HFFc6 (cell line): ENCODE data around the gene TFAP2D. TPM values are rescaled to one million over a fixed set of nuclear protein-coding genes. Genes with fewer than 3 reads are reported as not detected.

Experiments
- DNase-seq: peaks from one replicate; pipeline ENCODE4 v3.0.0-alpha.2; 2018
- H3K27ac Mint-ChIP-seq: 2 replicates; pipeline ENCODE4 v1.8.0; 2020; ENCODE audit warnings: mild to moderate bottlenecking, mixed read lengths
- H3K27me3 Mint-ChIP-seq: 2 replicates; pipeline ENCODE4 v1.8.0; 2021; ENCODE audit warnings: mild to moderate bottlenecking, moderate library complexity, mixed read lengths; ENCODE audit not compliant: insufficient read depth
- H3K36me3 Mint-ChIP-seq: 2 replicates; pipeline ENCODE4 v1.8.0; 2021; ENCODE audit warnings: low read depth, mixed read lengths
- H3K4me1 Mint-ChIP-seq: 2 replicates; pipeline ENCODE4 v1.8.0; 2020; ENCODE audit warnings: low read depth, mixed read lengths
- H3K4me3 Mint-ChIP-seq: 2 replicates; pipeline ENCODE4 v1.8.0; 2020; ENCODE audit warnings: mild to moderate bottlenecking, moderate library complexity, mixed read lengths
- H3K9me3 Mint-ChIP-seq: 2 replicates; pipeline ENCODE4 v1.8.0; 2020; ENCODE audit warnings: mild to moderate bottlenecking, mixed read lengths
- CTCF ChIP-seq: fragments of 200-600 bp; sonication (generic); IDR thresholded peaks from 2 replicates; pipeline ENCODE4 v1.5.0; 2021; ENCODE audit warnings: antibody characterized with exemption, mild to moderate bottlenecking
- total RNA-seq, 6 experiments: library from RNA; stranded (reverse); fragmentation: NEBNext Ultra II Directional; extraction: Animal tissue kit (Norgen Biotek cat#: 25700); gene quantifications; 2 replicates in 1 of 6; 3 replicates in 5 of 6; pipeline ENCODE4 v1.2.3, GENCODE V29; 2021

Gene TFAP2D
- total RNA-seq, 6 experiments from 2014 or later = not detected

GRCh38 chr6:50791900-50792508 is 78.7 kb downstream of the TFAP2D start:
- Mint-ChIP-seq H3K36me3 (no peaks in the 10 kb centered on the region), H3K4me1 (no peaks in the 10 kb centered on the region), H3K27ac (no peak overlapping the region), H3K4me3 (no peak overlapping the region), H3K27me3 (no peaks in the 10 kb centered on the region; the same call in 1 of the 2 replicates), H3K9me3 (no peaks in the 10 kb centered on the region)
- peak; percentile 84 for TF ChIP-seq CTCF
- DNase-seq = peak; percentile 24

- H3K27ac Mint-ChIP-seq = no peak overlapping the region
- no peaks in the 10 kb centered on the region for H3K36me3 Mint-ChIP-seq
- H3K9me3 Mint-ChIP-seq = no peaks in the 10 kb centered on the region
- TF ChIP-seq CTCF = no peak
- DNase-seq = no peak
- H3K27me3 Mint-ChIP-seq = no peaks in the 10 kb centered on the region; the same call in 1 of the 2 replicates
- H3K4me3 Mint-ChIP-seq = no peak overlapping the region
- no peaks in the 10 kb centered on the region for H3K4me1 Mint-ChIP-seq
Measured at GRCh38 chr6:50792771-50793170, 79.4 kb downstream of the TFAP2D start.

- Mint-ChIP-seq H3K4me1 (no peaks in the 10 kb centered on the region), H3K9me3 (no peaks in the 10 kb centered on the region), H3K27ac (no peak overlapping the region), H3K4me3 (no peak overlapping the region), H3K27me3 (no peaks in the 10 kb centered on the region; the same call in 1 of the 2 replicates), H3K36me3 (no peaks in the 10 kb centered on the region)
- DNase-seq = no peak
- TF ChIP-seq CTCF = no peak
Measured at GRCh38 chr6:50795574-50795973, 82.2 kb downstream of the TFAP2D start.

- Mint-ChIP-seq H3K4me1 (no peaks in the 10 kb centered on the region), H3K36me3 (no peaks in the 10 kb centered on the region), H3K9me3 (no peaks in the 10 kb centered on the region), H3K27ac (no peak overlapping the region), H3K27me3 (no peaks in the 10 kb centered on the region), H3K4me3 (no peak overlapping the region)
- no peak for TF ChIP-seq CTCF
- DNase-seq = no peak
Measured at GRCh38 chr6:50804283-50804682, 91.0 kb downstream of the TFAP2D start.

- no peak for TF ChIP-seq CTCF
- Mint-ChIP-seq H3K4me1 (no peaks in the 10 kb centered on the region), H3K9me3 (no peaks in the 10 kb centered on the region), H3K27ac (no peak overlapping the region), H3K36me3 (no peaks in the 10 kb centered on the region), H3K27me3 (no peaks in the 10 kb centered on the region), H3K4me3 (no peak overlapping the region)
- no peak for DNase-seq
Measured at GRCh38 chr6:50807035-50807434, 93.7 kb downstream of the TFAP2D start.
